GM13976 (cell line): ENCODE results near the gene SKAP1.

Experiments used
- DNase-seq: peaks from one replicate; pipeline ENCODE4 v3.0.0; 2012; ENCODE audit warnings: low spot score
- in situ Hi-C: fragments of 300-500 bp; cut with MboI; formaldehyde crosslinking; loops from one replicate; pipeline ENCODE4 v1.12.0; 2022; ENCODE audit warnings: low sequenced_read_pairs, mixed read lengths, inconsistent platforms; ENCODE audit not compliant: unreplicated experiment
- TF ChIP-seq, protein P1 (sequence below): IDR thresholded peaks from 2 replicates; pipeline ENCODE4 v1.5.1; 2012; ENCODE audit warnings: borderline replicate concordance, mild to moderate bottlenecking; ENCODE audit not compliant: insufficient read depth; ENCODE audit errors: extremely low read depth, missing control alignments, control extremely low read depth

The SKAP1 gene

DNA sequence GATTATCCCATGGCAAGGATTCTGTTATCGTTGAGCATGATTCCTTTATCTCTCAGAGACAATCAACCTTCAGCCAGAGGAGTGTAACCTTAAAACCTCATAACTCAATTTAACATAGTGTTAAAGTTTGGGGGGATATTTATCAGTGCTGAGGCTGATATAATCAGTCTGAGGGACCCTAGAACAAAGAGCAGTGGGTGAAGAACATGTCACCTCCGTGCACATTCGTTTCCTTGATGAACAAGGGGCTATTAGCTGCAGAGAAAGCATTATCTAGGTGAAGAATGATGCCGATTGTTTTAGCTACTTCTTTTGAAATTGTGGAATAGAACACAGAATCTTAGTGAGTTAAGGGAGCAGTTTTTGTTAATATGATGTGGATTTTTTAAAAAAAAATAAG, 99.1 kb downstream of the SKAP1 start:
- in situ Hi-C loops, result no loop called here
- TF ChIP-seq, protein P1, sequence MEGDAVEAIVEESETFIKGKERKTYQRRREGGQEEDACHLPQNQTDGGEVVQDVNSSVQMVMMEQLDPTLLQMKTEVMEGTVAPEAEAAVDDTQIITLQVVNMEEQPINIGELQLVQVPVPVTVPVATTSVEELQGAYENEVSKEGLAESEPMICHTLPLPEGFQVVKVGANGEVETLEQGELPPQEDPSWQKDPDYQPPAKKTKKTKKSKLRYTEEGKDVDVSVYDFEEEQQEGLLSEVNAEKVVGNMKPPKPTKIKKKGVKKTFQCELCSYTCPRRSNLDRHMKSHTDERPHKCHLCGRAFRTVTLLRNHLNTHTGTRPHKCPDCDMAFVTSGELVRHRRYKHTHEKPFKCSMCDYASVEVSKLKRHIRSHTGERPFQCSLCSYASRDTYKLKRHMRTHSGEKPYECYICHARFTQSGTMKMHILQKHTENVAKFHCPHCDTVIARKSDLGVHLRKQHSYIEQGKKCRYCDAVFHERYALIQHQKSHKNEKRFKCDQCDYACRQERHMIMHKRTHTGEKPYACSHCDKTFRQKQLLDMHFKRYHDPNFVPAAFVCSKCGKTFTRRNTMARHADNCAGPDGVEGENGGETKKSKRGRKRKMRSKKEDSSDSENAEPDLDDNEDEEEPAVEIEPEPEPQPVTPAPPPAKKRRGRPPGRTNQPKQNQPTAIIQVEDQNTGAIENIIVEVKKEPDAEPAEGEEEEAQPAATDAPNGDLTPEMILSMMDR, result no peak
- DNase-seq, result no peak

DNA sequence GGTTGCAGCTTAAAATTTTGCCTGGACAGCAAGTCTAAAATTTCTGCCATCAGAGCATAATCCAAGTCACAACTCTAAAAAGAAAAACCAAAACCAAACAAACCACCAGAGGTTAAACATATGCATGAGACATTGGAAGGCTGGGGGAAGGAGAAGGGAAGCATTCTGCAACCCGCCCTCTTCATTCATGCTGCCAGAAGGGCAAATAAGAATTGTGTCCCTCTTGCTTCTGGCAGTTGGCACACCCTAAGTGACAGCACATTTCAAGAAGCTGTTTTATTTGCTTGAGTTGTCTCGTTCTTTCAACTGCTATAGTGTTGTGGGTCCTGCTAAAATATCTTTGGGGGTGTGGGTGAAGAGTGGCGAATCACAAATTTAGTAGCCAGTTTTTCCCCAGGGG, 99.6 kb downstream of the SKAP1 start:
- TF ChIP-seq, protein P1, result no peak
- in situ Hi-C loops, result no loop called here
- no peak for DNase-seq

DNA sequence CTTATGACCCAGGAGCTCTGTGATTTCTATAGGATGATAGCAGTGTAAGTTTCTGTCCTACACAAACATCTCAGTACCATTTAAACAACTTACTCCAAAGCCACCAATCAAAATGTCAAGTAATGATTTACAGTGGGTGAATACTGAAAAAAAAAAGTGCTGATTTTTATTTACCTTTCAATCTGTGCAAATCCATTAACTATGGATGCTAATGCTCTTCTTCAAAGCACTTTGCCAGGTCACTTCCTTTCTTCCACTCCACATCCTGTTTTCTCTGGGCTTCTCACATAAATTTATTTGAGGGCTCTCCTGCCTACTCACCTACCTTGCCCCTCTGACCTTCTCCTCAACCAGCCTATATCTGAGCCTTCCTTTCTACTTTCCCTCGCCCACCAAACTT, 101.6 kb downstream of the SKAP1 start:
- in situ Hi-C loops, result no loop called here
- no peak for DNase-seq

GRCh38 chr17:48326310-48326709, 103.7 kb downstream of the SKAP1 start:
- TF ChIP-seq, protein P1, result no peak
- DNase-seq, result no peak
- in situ Hi-C loops, result no loop called here

More for the DNA sequence above, 101.6 kb downstream of the SKAP1 start:
- TF ChIP-seq, protein P1, result no peak

- DNase-seq, result no peak
- TF ChIP-seq, protein P1, result no peak
- in situ Hi-C loops, result no loop called here
These were observed 108.0 kb downstream of the SKAP1 start for GRCh38 chr17:48322060-48322459.

GRCh38 chr17:48317732-48318131, 112.3 kb downstream of the SKAP1 start:
- in situ Hi-C loops, result no loop called here
- TF ChIP-seq, protein P1, result no peak
- no peak for DNase-seq

- TF ChIP-seq, protein P1, result no peak
- in situ Hi-C loops, result no loop called here
These were observed 115.3 kb downstream of the SKAP1 start for GRCh38 chr17:48314716-48315115.

More at GRCh38 chr17:48314716-48315115, 115.3 kb downstream of the SKAP1 start:
- DNase-seq, result no peak
